Transverse colon (tissue), 4 donors: ENCODE data around the gene NECAP2. TPM values are rescaled to one million over a fixed set of nuclear protein-coding genes. Genes with fewer than 3 reads are reported as not detected.

Experiments used
- DNase-seq: peaks from one replicate; pipeline ENCODE4 v3.0.0-alpha.2; 2019
- H3K27ac ChIP-seq, 4 donors: fragments of 200-600 bp; sonication (generic); 2 replicates each; pipeline ENCODE4 v1.5.1; 2016 to 2018; ENCODE audit warnings: inconsistent platforms in 4 of 4
- H3K27me3 ChIP-seq: fragments of 200-600 bp; sonication (generic); 2 replicates; pipeline ENCODE4 v1.5.1; 2017; ENCODE audit warnings: inconsistent platforms
- H3K36me3 ChIP-seq, 4 donors: fragments of 200-600 bp; sonication (generic); 2 replicates each; pipeline ENCODE4 v1.5.1; 2017 to 2019; ENCODE audit warnings: inconsistent platforms in 4 of 4
- H3K4me1 ChIP-seq, 4 donors: fragments of 200-600 bp; sonication (generic); 2 replicates each; pipeline ENCODE4 v1.5.1; 2017 to 2020; ENCODE audit warnings: inconsistent platforms in 4 of 4
- H3K4me3 ChIP-seq, 4 donors: fragments of 200-600 bp; sonication (generic); 1 replicate in 1 of 4; 2 replicates in 3 of 4; pipeline versions ENCODE4 v1.5.1 to v1.6.1; 2017 to 2019; ENCODE audit warnings: inconsistent platforms in 4 of 4
- H3K9me3 ChIP-seq, 2 donors: fragments of 200-600 bp; sonication (generic); 2 replicates each; pipeline ENCODE4 v1.5.1; 2017 to 2019; ENCODE audit warnings: inconsistent platforms in 2 of 2
- CTCF ChIP-seq, 5 experiments: fragments of 200-600 bp in 3 of 5; fragments of 450-650 bp in 2 of 5; sonication (generic) in 3 of 5; IDR thresholded peaks; 1 replicate in 2 of 5; 2 replicates in 3 of 5; pipeline ENCODE4 v1.5.1; 2016 to 2017; ENCODE audit warnings: antibody characterized with exemption in 5 of 5, inconsistent platforms in 3 of 5, mild to moderate bottlenecking in 2 of 5, moderate library complexity in 1 of 5
- EP300 ChIP-seq: sonication (generic); formaldehyde crosslinking; IDR thresholded peaks from one replicate; pipeline ENCODE4 v1.6.1; 2017; ENCODE audit warnings: antibody characterized with exemption, low read depth
- POLR2A ChIP-seq: fragments of 450-650 bp; IDR thresholded peaks from one replicate; pipeline ENCODE4 v1.6.1; 2016; ENCODE audit warnings: antibody characterized with exemption, mild to moderate bottlenecking, moderate library complexity
- POLR2AphosphoS5 ChIP-seq, 3 donors: sonication (generic); formaldehyde crosslinking; IDR thresholded peaks; one replicate each; pipeline ENCODE4 v1.6.1; 2016; ENCODE audit warnings: antibody characterized with exemption in 3 of 3
- WGBS, 2 donors: methylation state at CpG; one replicate each; pipeline ENCODE4 v1.1.5; 2018; ENCODE audit warnings: low coverage in 1 of 2; 5-methylcytosine and 5-hydroxymethylcytosine counted together
- in situ Hi-C, 4 donors: fragments of 200-750 bp; cut with MboI; loops; one replicate each; pipeline versions ENCODE4 v1.15.0 to v1.15.1; 2017; ENCODE audit warnings: low sequenced_read_pairs in 3 of 4, low pct_ligation_motif_present in 1 of 4, low pct_unique_long_range_greater_than_20kb in 1 of 4
- intact Hi-C: fragments of 100-400 bp; cut with DNase I; formaldehyde crosslinking; loops from one replicate; pipeline ENCODE4 v1.15.1; 2023; ENCODE audit warnings: low total_unique reads
- total RNA-seq, 4 donors: library from RNA; depleted of rRNA; stranded (reverse); fragments of >200 nt; gene quantifications; one replicate each; pipeline ENCODE4 v1.1.0, GENCODE V29; 2016

NECAP2 gene
- total RNA-seq, 4 donors from 2014 or later = 34.4 to 58.2 (median 52.4) TPM

GRCh38 chr1:16430606-16431005, 9.9 kb upstream of the NECAP2 start:
- no peaks in the 10 kb centered on the region for H3K27me3 ChIP-seq
- TF ChIP-seq POLR2AphosphoS5 (IDR thresholded peaks at IDR 0.05) (no peak), CTCF (IDR thresholded peaks at IDR 0.05) (no peak), POLR2A (no peak), EP300 (no peak)
- no peak overlapping the region for H3K4me3 ChIP-seq
- no peaks in the 10 kb centered on the region for H3K4me1 ChIP-seq
- in situ Hi-C loops (no loop called here), intact Hi-C loops (no loop called here)
- no peaks in the 10 kb centered on the region for H3K9me3 ChIP-seq
- 67 to 82% methylated on average over 1 to 3 of the region's 3 CpGs for whole genome bisulfite sequencing, 2 donors
- no peaks in the 10 kb centered on the region for H3K36me3 ChIP-seq
- no peak for DNase-seq
- H3K27ac ChIP-seq = no peak overlapping the region

- Histone ChIP-seq H3K36me3 (no peaks in the 10 kb centered on the region), H3K27ac (no peak overlapping the region), H3K9me3 (no peaks in the 10 kb centered on the region), H3K27me3 (no peaks in the 10 kb centered on the region), H3K4me1 (no peaks in the 10 kb centered on the region), H3K4me3 (no peak overlapping the region)
- WGBS, 2 donors = 36 to 69% methylated on average over 5 to 9 of the region's 9 CpGs
- no peak for TF ChIP-seq POLR2A
- in situ Hi-C loops (no loop called here), intact Hi-C loops (no loop called here)
- no peak for DNase-seq
These were observed 7.5 kb upstream of the NECAP2 start for GRCh38 chr1:16433030-16433429.

- Histone ChIP-seq H3K4me3 (no peak overlapping the region), H3K4me1 (no peaks in the 10 kb centered on the region), H3K27ac (no peak overlapping the region), H3K9me3 (no peaks in the 10 kb centered on the region), H3K36me3 (no peaks in the 10 kb centered on the region), H3K27me3 (no peaks in the 10 kb centered on the region)
- intact Hi-C loops = no loop called here
- in situ Hi-C loops = no loop called here
- 98 to 100% methylated on average over 4 of the region's 4 CpGs for WGBS, 2 donors
- no peak for DNase-seq
- TF ChIP-seq POLR2AphosphoS5 (IDR thresholded peaks at IDR 0.05) (no peak), EP300 (no peak), CTCF (IDR thresholded peaks at IDR 0.05) (no peak), POLR2A (no peak)
These were observed 6.5 kb upstream of the NECAP2 start for GRCh38 chr1:16434007-16434406.

- H3K36me3 ChIP-seq = no peaks in the 10 kb centered on the region
- H3K4me3 ChIP-seq = no peak overlapping the region
- no peak overlapping the region for H3K27ac ChIP-seq
- intact Hi-C loops = no loop called here
- no peaks in the 10 kb centered on the region for H3K9me3 ChIP-seq
- in situ Hi-C loops = no loop called here
- WGBS, 2 donors = 52 to 54% methylated on average over 2 of the region's 2 CpGs
- H3K27me3 ChIP-seq = no peaks in the 10 kb centered on the region
- no peaks in the 10 kb centered on the region for H3K4me1 ChIP-seq
- no peak for DNase-seq
- TF ChIP-seq CTCF (IDR thresholded peaks at IDR 0.05) = no peak
- no peak for TF ChIP-seq POLR2AphosphoS5 (IDR thresholded peaks at IDR 0.05)
- no peak for TF ChIP-seq POLR2A
- TF ChIP-seq EP300 = no peak
These were observed 6.0 kb upstream of the NECAP2 start for GRCh38 chr1:16434501-16434900.

GRCh38 chr1:16436946-16437474, 3.5 kb upstream of the NECAP2 start, which contains the start of gene SPATA21:
Gene SPATA21, minus strand, starts transcription at chr1:16437424. Its CDS starts 6,053 bp downstream, at chr1:16431371.
- Histone ChIP-seq H3K27ac (no peak within 1 kb of the TSS), H3K4me1 (peaks cover 5 to 14% (median 9%) of the 10 kb centered on the region in 4 donors), H3K27me3 (no peaks in the 10 kb centered on the region), H3K9me3 (no peaks in the 10 kb centered on the region), H3K36me3 (no peaks in the 10 kb centered on the region), H3K4me3 (no peak within 1 kb of the TSS)
- intact Hi-C loops (no loop called here), in situ Hi-C loops (no loop called here)
- 79 to 85% methylated on average over 2 to 3 of the region's 3 CpGs for WGBS, 2 donors
- TF ChIP-seq CTCF (IDR thresholded peaks at IDR 0.05) (no peak), EP300 (no peak), POLR2A (no peak), POLR2AphosphoS5 (IDR thresholded peaks at IDR 0.05) (no peak)
- no peak for DNase-seq
